ENCODE results near the gene TIMP2.

GRCh38 chr17:78834571-78834970 lies 90.6 kb downstream of the TIMP2 start:
- TF ChIP-seq CTCF (IDR thresholded peaks at IDR 0.05) (no peak), POLR2A (IDR thresholded peaks at IDR 0.05) (no peak)
